ENCODE results near the gene COMT. TPM values are rescaled to one million over a fixed set of nuclear protein-coding genes. Genes with fewer than 3 reads are reported as not detected.

The COMT gene
- total RNA-seq, 1 donor from 2014 or later: 403 TPM

GRCh38 chr22:19901577-19902244, 39.9 kb upstream of the COMT start:
- Histone ChIP-seq H3K4me3 (ENCODE audit: low read depth, low read length) (no peak overlapping the region), H3K36me3 (ENCODE audit: control insufficient read depth, insufficient read depth, low read length) (no peaks in the 10 kb centered on the region), H3K27me3 (ENCODE audit: control insufficient read depth, insufficient read depth, low read length) (no peaks in the 10 kb centered on the region)
- DNase-seq (ENCODE audit: low read depth): no peak
- TF ChIP-seq CTCF (IDR thresholded peaks at IDR 0.05; ENCODE audit: insufficient read depth, low read length, poor library complexity, severe bottlenecking): no peak

GRCh38 chr22:19902245-19902715, 39.3 kb upstream of the COMT start:
- no peak for DNase-seq (ENCODE audit: low read depth)
- no peak for TF ChIP-seq CTCF (IDR thresholded peaks at IDR 0.05; ENCODE audit: insufficient read depth, low read length, poor library complexity, severe bottlenecking)
- Histone ChIP-seq H3K4me3 (ENCODE audit: low read depth, low read length) (no peak overlapping the region), H3K27me3 (ENCODE audit: control insufficient read depth, insufficient read depth, low read length) (no peaks in the 10 kb centered on the region), H3K36me3 (ENCODE audit: control insufficient read depth, insufficient read depth, low read length) (no peaks in the 10 kb centered on the region)

- no peaks in the 10 kb centered on the region for H3K27me3 ChIP-seq (ENCODE audit: control insufficient read depth, insufficient read depth, low read length)
- no peak for TF ChIP-seq CTCF (IDR thresholded peaks at IDR 0.05; ENCODE audit: insufficient read depth, low read length, poor library complexity, severe bottlenecking)
- no peak overlapping the region for H3K4me3 ChIP-seq (ENCODE audit: low read depth, low read length)
- H3K36me3 ChIP-seq (ENCODE audit: control insufficient read depth, insufficient read depth, low read length): no peaks in the 10 kb centered on the region
- no peak for DNase-seq (ENCODE audit: low read depth)
Observed at GRCh38 chr22:19903031-19903430, 38.5 kb upstream of the COMT start.

DNA sequence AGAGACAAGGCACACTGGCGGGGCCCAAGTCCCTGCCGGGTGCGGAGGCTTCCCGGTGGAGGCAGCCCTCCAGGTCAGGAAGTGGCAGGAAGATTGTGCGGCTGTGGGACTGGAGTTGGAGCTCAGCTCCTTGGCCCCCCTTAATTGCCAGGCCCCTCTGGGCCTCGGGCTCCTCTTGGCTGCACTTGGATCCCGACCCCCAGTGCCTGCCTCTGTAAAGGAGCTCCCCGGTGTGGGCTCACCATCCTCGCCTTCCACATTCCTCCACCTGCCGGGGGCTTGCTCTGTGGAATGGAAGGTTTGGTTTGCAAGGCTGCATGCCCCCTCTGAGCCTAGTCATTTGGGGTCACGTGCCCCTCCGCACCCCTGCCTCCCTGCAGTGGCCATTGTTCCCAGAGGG, 38.1 kb upstream of the COMT start:
- Histone ChIP-seq H3K27me3 (ENCODE audit: control insufficient read depth, insufficient read depth, low read length) (no peaks in the 10 kb centered on the region), H3K36me3 (ENCODE audit: control insufficient read depth, insufficient read depth, low read length) (no peaks in the 10 kb centered on the region), H3K4me3 (ENCODE audit: low read depth, low read length) (no peak overlapping the region)
- DNase-seq (ENCODE audit: low read depth): no peak
- TF ChIP-seq CTCF (IDR thresholded peaks at IDR 0.05; ENCODE audit: insufficient read depth, low read length, poor library complexity, severe bottlenecking): no peak

DNA sequence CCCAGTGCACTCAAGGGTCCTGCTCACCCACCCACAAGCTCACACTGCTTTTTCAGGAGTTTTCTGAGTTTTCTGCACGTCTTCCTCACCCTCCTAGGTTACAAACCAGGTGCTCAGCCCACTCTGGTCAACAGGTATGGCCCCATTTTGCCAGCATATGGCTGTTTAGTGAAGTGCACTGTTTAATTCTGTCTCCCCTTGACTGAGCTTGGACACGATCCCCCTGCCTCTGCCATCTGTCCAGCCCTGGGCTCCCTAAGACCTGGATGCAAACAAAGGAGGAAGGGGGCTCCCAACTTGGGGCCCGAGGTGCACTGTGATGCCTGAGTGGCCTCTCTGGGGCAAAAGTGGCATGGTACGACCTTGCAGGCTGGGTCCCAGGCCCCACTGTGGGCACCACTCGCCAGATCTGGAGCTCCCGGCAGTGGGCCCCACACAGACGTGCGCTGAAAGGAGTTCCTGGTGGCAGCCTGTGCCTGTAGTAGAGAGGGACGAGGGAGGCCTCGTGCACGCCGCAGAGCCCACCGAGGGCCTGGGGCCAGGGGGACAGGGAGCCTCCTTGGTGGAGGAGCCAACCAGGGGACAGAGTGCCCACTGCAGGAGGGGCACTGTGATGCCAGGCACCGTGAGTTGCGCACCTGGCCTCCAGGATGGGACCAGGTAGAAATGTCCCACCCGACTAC, 37.3 kb upstream of the COMT start:
- DNase-seq (ENCODE audit: low read depth): no peak
- Histone ChIP-seq H3K4me3 (ENCODE audit: low read depth, low read length) (no peak overlapping the region), H3K36me3 (ENCODE audit: control insufficient read depth, insufficient read depth, low read length) (no peaks in the 10 kb centered on the region), H3K27me3 (ENCODE audit: control insufficient read depth, insufficient read depth, low read length) (no peaks in the 10 kb centered on the region)
- TF ChIP-seq CTCF (IDR thresholded peaks at IDR 0.05; ENCODE audit: insufficient read depth, low read length, poor library complexity, severe bottlenecking): no peak
